HCT116 (cell line): Measurements from ENCODE around the gene GCC1. TPM values are rescaled to one million over a fixed set of nuclear protein-coding genes. Genes with fewer than 3 reads are reported as not detected.

Source experiments
- ATAC-seq: fragments of 200-7000 bp; cut with Tn5 transposase; 2 replicates; pipeline ENCODE4 v1.9.1; 2020; ENCODE audit warnings: mild to moderate bottlenecking, moderate library complexity
- BruUV-seq: library from RNA; stranded (reverse); fragments of 400-500 nt; replicated peaks from 2 replicates; lab custom pipeline; 2021; lab: Mats Ljungman, UMichigan
- CTCF ChIA-PET: fragments of 300-600 bp; sonication (Branson Sonifier 250); formaldehyde crosslinking; loops from one replicate; lab custom pipeline; 2021; ENCODE audit warnings: antibody characterized with exemption; lab: Charles Lee
- POLR2A ChIA-PET: fragments of 300-600, 350-600 bp; sonication (Branson Sonifier 250); formaldehyde crosslinking; loops from one replicate; lab custom pipeline; 2021; ENCODE audit warnings: antibody characterized with exemption; lab: Charles Lee
- RAD21 ChIA-PET, 2 experiments: fragments of 300-600 bp; sonication (Branson Sonifier 250); formaldehyde crosslinking; loops; one replicate each; lab custom pipeline; 2023; ENCODE audit warnings: low total read pairs in 2 of 2; ENCODE audit not compliant: uncharacterized antibody in 2 of 2, unreplicated experiment in 2 of 2, low non-redundant PET in 1 of 2; lab: Charles Lee
- DNase-seq: peaks from one replicate; pipeline ENCODE4 v3.0.0-alpha.2; 2010; ENCODE audit warnings: low read depth, low spot score
- H2AFZ ChIP-seq: fragments of 200-600 bp; shearing (Covaris generic), sonication (generic); 2 replicates; pipeline ENCODE4 v1.6.1; 2017; ENCODE audit warnings: low read depth, mixed run types, mixed read lengths, antibody characterized with exemption, low read length; ENCODE audit not compliant: poor library complexity, severe bottlenecking
- H3K27ac ChIP-seq: 2 replicates; pipeline ENCODE4 v1.5.1; 2012; ENCODE audit warnings: low read depth, low read length
- H3K27me3 ChIP-seq: fragments of 200-600 bp; sonication (generic); 2 replicates; pipeline ENCODE4 v1.6.1; 2016; ENCODE audit warnings: mixed run types, low read length, mixed read lengths; ENCODE audit not compliant: insufficient read depth
- H3K36me3 ChIP-seq, 2 experiments: fragments of 200-500 bp in 1 of 2; fragments of 200-600 bp in 1 of 2; sonication (Bioruptor generic) in 1 of 2; sonication (generic) in 1 of 2; 2 replicates each; pipeline versions ENCODE4 v1.5.1 to v1.6.1; 2014 to 2016; ENCODE audit warnings: low read length in 2 of 2, inconsistent platforms in 1 of 2, mixed read lengths in 1 of 2, mixed run types in 1 of 2; ENCODE audit not compliant: insufficient read depth in 2 of 2, control insufficient read depth in 1 of 2
- H3K4me1 ChIP-seq, 2 experiments: fragments of 200-600 bp in 1 of 2; sonication (generic) in 1 of 2; 2 replicates each; pipeline versions ENCODE4 v1.5.1 to v1.6.1; 2012 to 2017; ENCODE audit warnings: low read length in 2 of 2, inconsistent platforms in 1 of 2, mild to moderate bottlenecking in 1 of 2, mixed read lengths in 1 of 2, mixed run types in 1 of 2, moderate library complexity in 1 of 2; ENCODE audit not compliant: insufficient read depth in 2 of 2, control insufficient read depth in 1 of 2
- H3K4me2 ChIP-seq: fragments of 200-600 bp; sonication (generic); 2 replicates; pipeline ENCODE4 v1.6.1; 2017; ENCODE audit warnings: mixed run types, low read length, mixed read lengths
- H3K4me3 ChIP-seq, 2 experiments: fragments of 200-600 bp in 1 of 2; sonication (generic) in 1 of 2; replicated peaks in 1 of 2; 2 replicates each; pipeline ENCODE4 v1.5.1; 2011 to 2016; ENCODE audit warnings: low read length in 2 of 2, control low read depth in 1 of 2, low read depth in 1 of 2, mild to moderate bottlenecking in 1 of 2, mixed read lengths in 1 of 2, mixed run types in 1 of 2
- H3K79me2 ChIP-seq: fragments of 200-600 bp; sonication (generic); 2 replicates; pipeline ENCODE4 v1.6.1; 2017; ENCODE audit warnings: mild to moderate bottlenecking, mixed run types, low read length, moderate library complexity, mixed read lengths; ENCODE audit not compliant: insufficient read depth
- H3K9ac ChIP-seq: fragments of 200-600 bp; sonication (generic); 2 replicates; pipeline ENCODE4 v1.6.1; 2016; ENCODE audit warnings: low read length, mixed read lengths
- H3K9me2 ChIP-seq: fragments of 200-600 bp; sonication (generic), shearing (Covaris generic); 2 replicates; pipeline ENCODE4 v1.6.1; 2017; ENCODE audit warnings: mixed run types, mild to moderate bottlenecking, moderate library complexity; ENCODE audit not compliant: insufficient read depth
- H3K9me3 ChIP-seq, 2 experiments: fragments of 200-500 bp in 1 of 2; fragments of 200-600 bp in 1 of 2; sonication (Bioruptor generic) in 1 of 2; sonication (generic) in 1 of 2; 2 replicates each; pipeline ENCODE4 v1.6.1; 2014 to 2017; ENCODE audit warnings: low read length in 2 of 2, mixed read lengths in 2 of 2, inconsistent platforms in 1 of 2, low read depth in 1 of 2, mild to moderate bottlenecking in 1 of 2, mixed run types in 1 of 2, moderate library complexity in 1 of 2; ENCODE audit not compliant: control insufficient read depth in 1 of 2, insufficient read depth in 1 of 2
- H4K20me1 ChIP-seq: fragments of 200-600 bp; sonication (generic), shearing (Covaris generic); 2 replicates; pipeline ENCODE4 v1.6.1; 2017; ENCODE audit warnings: mixed run types, mild to moderate bottlenecking, moderate library complexity; ENCODE audit not compliant: insufficient read depth
- ATF3 ChIP-seq: IDR thresholded peaks from 2 replicates; pipeline ENCODE4 v1.6.1; 2012
- CBX3 ChIP-seq: IDR thresholded peaks from 2 replicates; pipeline ENCODE4 v1.6.1; 2012; ENCODE audit warnings: low read depth
- CEBPB ChIP-seq: IDR thresholded peaks from 2 replicates; pipeline ENCODE4 v1.6.1; 2012; ENCODE audit warnings: low read depth
- EGR1 ChIP-seq: IDR thresholded peaks from 2 replicates; pipeline ENCODE4 v1.6.1; 2012; ENCODE audit warnings: low read depth
- EZH2 ChIP-seq: fragments of 200-600 bp; sonication (generic); IDR thresholded peaks from 2 replicates; pipeline ENCODE4 v1.6.1; 2017; ENCODE audit warnings: antibody characterized with exemption, mixed run types
- EZH2phosphoT487 ChIP-seq: fragments of 200-600 bp; IDR thresholded peaks from 2 replicates; pipeline ENCODE4 v1.6.1; 2018; ENCODE audit warnings: antibody characterized with exemption, borderline replicate concordance
- FOSL1 ChIP-seq: IDR thresholded peaks from 2 replicates; pipeline ENCODE4 v1.6.1; 2012; ENCODE audit warnings: low read depth
- MAX ChIP-seq: IDR thresholded peaks from 2 replicates; pipeline ENCODE4 v1.6.1; 2012
- POLR2A ChIP-seq: IDR thresholded peaks from 2 replicates; pipeline ENCODE4 v1.7.0; 2011; ENCODE audit warnings: borderline replicate concordance; ENCODE audit not compliant: insufficient read depth, insufficient read length; ENCODE audit errors: extremely low read depth
- POLR2AphosphoS5 ChIP-seq: IDR thresholded peaks from 2 replicates; pipeline ENCODE4 v1.6.1; 2011; ENCODE audit warnings: mild to moderate bottlenecking, low read depth, low read length, moderate library complexity
- RAD21 ChIP-seq: IDR thresholded peaks from 2 replicates; pipeline ENCODE4 v1.6.1; 2012; ENCODE audit warnings: low read depth, mild to moderate bottlenecking
- SIN3A ChIP-seq: IDR thresholded peaks from 2 replicates; pipeline ENCODE4 v1.6.1; 2012; ENCODE audit warnings: low read depth
- SP1 ChIP-seq: IDR thresholded peaks from 2 replicates; pipeline ENCODE4 v1.6.1; 2012; ENCODE audit warnings: low read depth
- TCF7L2 ChIP-seq: IDR thresholded peaks from 2 replicates; pipeline ENCODE4 v1.7.0; 2011; ENCODE audit warnings: borderline replicate concordance, inconsistent platforms; ENCODE audit not compliant: insufficient read depth, insufficient read length; ENCODE audit errors: extremely low read depth
- YY1 ChIP-seq: IDR thresholded peaks from 2 replicates; pipeline ENCODE4 v1.6.1; 2011; ENCODE audit warnings: low read length, low read depth, moderate library complexity, mild to moderate bottlenecking; ENCODE audit not compliant: insufficient replicate concordance; ENCODE audit errors: extremely low read depth
- ZBTB33 ChIP-seq: IDR thresholded peaks from 2 replicates; pipeline ENCODE4 v1.6.1; 2011; ENCODE audit warnings: mild to moderate bottlenecking, low read length, moderate library complexity; ENCODE audit not compliant: insufficient replicate concordance; ENCODE audit errors: extremely low read depth
- ZNF274 ChIP-seq: fragments of 200-500 bp; sonication (Bioruptor generic); IDR thresholded peaks from 2 replicates; pipeline ENCODE4 v1.6.1; 2014; ENCODE audit warnings: mild to moderate bottlenecking, low read depth, low read length, inconsistent platforms
- intact Hi-C: fragments of 100-400 bp; cut with micrococcal nuclease; formaldehyde crosslinking; loops from 2 replicates; pipeline ENCODE4 v1.10.0; 2022
- total RNA-seq: library from RNA; stranded (reverse); gene quantifications from one replicate; pipeline ENCODE4 v1.2.1, GENCODE V29; 2021; ENCODE audit not compliant: unreplicated experiment

The GCC1 gene
- total RNA-seq, 1 experiment from 2014 or later = 17.9 TPM

GRCh38 chr7:127536741-127537140 lies 48.7 kb downstream of the GCC1 start:
- no peak for DNase-seq
- Histone ChIP-seq H4K20me1 (no peaks in the 10 kb centered on the region), H3K9ac (no peak overlapping the region), H3K4me2 (no peak overlapping the region), H3K9me3 (no peaks in the 10 kb centered on the region), H3K4me3 (no peak overlapping the region), H3K36me3 (no peaks in the 10 kb centered on the region), H3K27ac (no peak overlapping the region), H3K27me3 (peaks cover 56% of the 10 kb centered on the region)
- BruUV-seq = no TSS peak
- intact Hi-C loops = no loop called here
- ChIA-PET RAD21 (no interaction called here), POLR2A (no interaction called here)
- TF ChIP-seq TCF7L2 = no peak
- TF ChIP-seq EGR1 = no peak
- no peak for TF ChIP-seq EZH2phosphoT487
- TF ChIP-seq RAD21 = no peak
- no peak for TF ChIP-seq EZH2
- TF ChIP-seq ZBTB33 = no peak
- TF ChIP-seq CEBPB = no peak
- TF ChIP-seq CBX3 = no peak
- no peak for TF ChIP-seq FOSL1
- TF ChIP-seq ATF3 = no peak
- no peak for TF ChIP-seq SIN3A
- no peak for TF ChIP-seq SP1
- TF ChIP-seq ZNF274 = no peak
- TF ChIP-seq MAX = no peak
- no peak for TF ChIP-seq POLR2AphosphoS5
- no peak for TF ChIP-seq YY1
- no peak for TF ChIP-seq POLR2A
- TF ChIP-seq, all 23 proteins: peak for 0
- Histone ChIP-seq H3K9me2 (no peaks in the 10 kb centered on the region), H3K79me2 (no peaks in the 10 kb centered on the region), H2AFZ (no peak overlapping the region), H3K4me1 (no peaks in the 10 kb centered on the region)
- CTCF ChIA-PET = no interaction called here
- ATAC-seq = no peak
